CD4-positive, alpha-beta T cell treated with Interleukin-15 for 1 hour (primary cell): ENCODE measurements around the gene KDM4F.

ENCODE experiments used
- DNase-seq: peaks from one replicate; pipeline ENCODE4 v3.0.0-alpha.2; 2020

The KDM4F gene

GRCh38 chr11:95066716-95067038 lies 17.5 kb downstream of the KDM4F start, which contains the start of gene SRSF8:
Gene SRSF8, plus strand, starts transcription at chr11:95066919. Its CDS starts 308 bp downstream, at chr11:95067227.
- no peak for DNase-seq

- peak; percentile 70 for DNase-seq
These were observed 18.0 kb downstream of the KDM4F start for GRCh38 chr11:95067039-95067840.

- no peak for DNase-seq
These were observed 18.6 kb downstream of the KDM4F start for GRCh38 chr11:95067841-95068219.

- peak; percentile 82 for DNase-seq
These were observed 19.3 kb downstream of the KDM4F start for GRCh38 chr11:95068549-95068948.

- DNase-seq, result no peak
These were observed 21.2 kb downstream of the KDM4F start for GRCh38 chr11:95070471-95070870.

- no peak for DNase-seq
These were observed 23.7 kb downstream of the KDM4F start for GRCh38 chr11:95072948-95073347.

- DNase-seq, result no peak
These were observed 25.8 kb downstream of the KDM4F start for GRCh38 chr11:95074792-95075563.

- no peak for DNase-seq
These were observed 27.2 kb downstream of the KDM4F start for GRCh38 chr11:95076416-95076815.

- no peak for DNase-seq
These were observed 27.8 kb downstream of the KDM4F start for GRCh38 chr11:95076981-95077380.

GRCh38 chr11:95078526-95078925 lies 29.3 kb downstream of the KDM4F start:
- no peak for DNase-seq

- no peak for DNase-seq
These were observed 31.8 kb downstream of the KDM4F start for GRCh38 chr11:95081010-95081409.

- DNase-seq, result no peak
These were observed 32.2 kb downstream of the KDM4F start for GRCh38 chr11:95081412-95081811.

GRCh38 chr11:95082576-95083001 lies 33.4 kb downstream of the KDM4F start:
- no peak for DNase-seq

- DNase-seq, result no peak
These were observed 35.3 kb downstream of the KDM4F start for GRCh38 chr11:95084509-95084908.

- DNase-seq, result no peak
These were observed 36.0 kb downstream of the KDM4F start for GRCh38 chr11:95085117-95085816.

- no peak for DNase-seq
These were observed 36.9 kb downstream of the KDM4F start for GRCh38 chr11:95086151-95086550.

GRCh38 chr11:95086836-95087570 lies 37.8 kb downstream of the KDM4F start:
- no peak for DNase-seq

- DNase-seq, result peak; percentile 24
These were observed 39.9 kb downstream of the KDM4F start for GRCh38 chr11:95088946-95089619.

GRCh38 chr11:95089620-95090542 lies 40.7 kb downstream of the KDM4F start, which contains the start of gene ENDOD1:
Gene ENDOD1, plus strand, starts transcription at chr11:95089846. Its CDS starts 82 bp downstream, at chr11:95089928.
- peak; percentile 84 for DNase-seq

- DNase-seq, result no peak
These were observed 42.5 kb downstream of the KDM4F start for GRCh38 chr11:95091663-95092180.
